ENCODE results near the gene GEMIN7.

Gene GEMIN7

DNA sequence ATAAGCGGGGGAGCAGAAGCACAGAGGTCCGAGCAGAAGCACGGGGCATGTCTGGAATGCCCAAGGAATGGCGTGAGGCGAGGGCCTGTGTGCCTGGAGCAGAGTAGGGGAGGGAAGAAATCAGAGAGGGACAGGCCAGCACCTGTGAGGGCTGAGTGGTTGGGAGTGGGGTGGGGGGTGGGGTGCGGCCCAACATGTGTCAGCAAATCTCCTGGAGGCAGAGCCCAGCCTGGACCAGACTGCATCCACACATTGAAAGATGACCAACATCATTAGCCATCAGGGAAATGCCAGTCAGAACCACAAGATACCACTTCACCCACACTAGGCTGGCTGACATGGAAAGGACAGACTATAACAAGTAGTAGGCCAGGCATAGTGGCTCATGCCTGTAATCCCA, 29.0 kb upstream of the GEMIN7 start:
- Histone ChIP-seq H3K4me2 (ENCODE audit: low read depth, low read length) (peak overlapping the region; percentile 78), H3K27ac (ENCODE audit: low read length) (peak overlapping the region; percentile 77; the same call in 1 of the 2 replicates), H3F3A (ENCODE audit: insufficient read depth, low read length) (peaks cover 40% of the 10 kb centered on the region), H3K36me3 (replicated peaks; ENCODE audit: insufficient read depth, low read length) (peaks cover 13% of the 10 kb centered on the region), H3K4me1 (ENCODE audit: low read length) (peaks cover 40% of the 10 kb centered on the region), H3K9me2 (replicated peaks; ENCODE audit: insufficient read depth, low read length) (no peaks in the 10 kb centered on the region), H2AFZ (ENCODE audit: low read length) (no peak overlapping the region), H3K79me2 (ENCODE audit: low read length) (peaks cover 88% of the 10 kb centered on the region), H3K9ac (ENCODE audit: low read length) (peak overlapping the region; percentile 26), H3K27me3 (replicated peaks; ENCODE audit: insufficient read depth, low read length) (no peaks in the 10 kb centered on the region), H3K4me3 (ENCODE audit: low read length) (no peak overlapping the region), H3K9me3 (replicated peaks; ENCODE audit: insufficient read depth, low read length) (no peaks in the 10 kb centered on the region), H4K20me1 (ENCODE audit: insufficient read depth, low read length) (no peaks in the 10 kb centered on the region)
- DNase-seq: no peak
- TF ChIP-seq EZH2 (optimal IDR thresholded peaks at IDR 0.05; ENCODE audit: low read depth, low read length) (no peak), EZH2phosphoT487 (IDR thresholded peaks at IDR 0.05; ENCODE audit: low read length) (no peak)
- TF ChIP-seq, protein P1, sequence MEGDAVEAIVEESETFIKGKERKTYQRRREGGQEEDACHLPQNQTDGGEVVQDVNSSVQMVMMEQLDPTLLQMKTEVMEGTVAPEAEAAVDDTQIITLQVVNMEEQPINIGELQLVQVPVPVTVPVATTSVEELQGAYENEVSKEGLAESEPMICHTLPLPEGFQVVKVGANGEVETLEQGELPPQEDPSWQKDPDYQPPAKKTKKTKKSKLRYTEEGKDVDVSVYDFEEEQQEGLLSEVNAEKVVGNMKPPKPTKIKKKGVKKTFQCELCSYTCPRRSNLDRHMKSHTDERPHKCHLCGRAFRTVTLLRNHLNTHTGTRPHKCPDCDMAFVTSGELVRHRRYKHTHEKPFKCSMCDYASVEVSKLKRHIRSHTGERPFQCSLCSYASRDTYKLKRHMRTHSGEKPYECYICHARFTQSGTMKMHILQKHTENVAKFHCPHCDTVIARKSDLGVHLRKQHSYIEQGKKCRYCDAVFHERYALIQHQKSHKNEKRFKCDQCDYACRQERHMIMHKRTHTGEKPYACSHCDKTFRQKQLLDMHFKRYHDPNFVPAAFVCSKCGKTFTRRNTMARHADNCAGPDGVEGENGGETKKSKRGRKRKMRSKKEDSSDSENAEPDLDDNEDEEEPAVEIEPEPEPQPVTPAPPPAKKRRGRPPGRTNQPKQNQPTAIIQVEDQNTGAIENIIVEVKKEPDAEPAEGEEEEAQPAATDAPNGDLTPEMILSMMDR (IDR thresholded peaks at IDR 0.05; ENCODE audit: low read length): no peak

DNA sequence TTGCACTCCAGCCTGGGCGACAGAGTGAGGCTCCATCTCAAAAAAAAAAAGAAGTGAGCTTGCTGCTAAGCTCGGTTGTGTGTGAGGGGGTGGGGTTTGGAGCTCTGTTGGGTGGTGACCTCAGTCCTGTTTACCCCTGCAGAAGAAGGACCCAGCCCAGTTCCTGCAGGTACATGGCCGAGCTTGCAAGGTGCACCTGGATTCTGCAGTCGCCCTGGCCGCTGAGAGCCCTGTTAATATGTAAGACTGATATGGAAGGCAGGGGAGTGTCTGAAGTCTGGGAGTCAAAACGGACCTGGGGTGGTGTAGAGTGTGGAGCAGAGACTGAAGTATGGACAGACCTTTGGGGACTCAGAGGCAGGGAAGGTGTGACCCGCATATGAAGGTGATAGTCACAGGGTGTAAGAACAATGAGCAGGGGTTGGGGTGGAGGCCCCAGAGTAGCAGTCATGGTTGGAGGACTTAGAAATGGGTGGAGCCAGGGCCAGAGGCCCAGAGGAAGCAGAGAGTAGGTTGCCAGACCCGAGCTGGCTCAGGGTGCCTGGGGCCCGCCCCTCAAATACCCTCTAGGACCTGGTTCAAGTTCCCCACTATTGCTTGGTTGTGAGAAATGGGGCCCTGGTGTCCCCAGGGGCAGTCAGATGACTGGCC, 27.0 kb upstream of the GEMIN7 start:
- H3K9me3 ChIP-seq (replicated peaks; ENCODE audit: insufficient read depth, low read length): no peaks in the 10 kb centered on the region
- no peak overlapping the region for H3K27ac ChIP-seq (ENCODE audit: low read length)
- no peak overlapping the region for H2AFZ ChIP-seq (ENCODE audit: low read length)
- H3F3A ChIP-seq (ENCODE audit: insufficient read depth, low read length): peaks cover 23% of the 10 kb centered on the region
- H3K4me2 ChIP-seq (ENCODE audit: low read depth, low read length): no peak overlapping the region
- H3K79me2 ChIP-seq (ENCODE audit: low read length): peaks cover 82% of the 10 kb centered on the region
- H4K20me1 ChIP-seq (ENCODE audit: insufficient read depth, low read length): no peaks in the 10 kb centered on the region
- H3K36me3 ChIP-seq (replicated peaks; ENCODE audit: insufficient read depth, low read length): peaks cover 7% of the 10 kb centered on the region
- peaks cover 26% of the 10 kb centered on the region for H3K4me1 ChIP-seq (ENCODE audit: low read length)
- H3K27me3 ChIP-seq (replicated peaks; ENCODE audit: insufficient read depth, low read length): no peaks in the 10 kb centered on the region
- H3K4me3 ChIP-seq (ENCODE audit: low read length): no peak overlapping the region
- H3K9ac ChIP-seq (ENCODE audit: low read length): no peak overlapping the region
- no peak for DNase-seq
- TF ChIP-seq, protein P1 (IDR thresholded peaks at IDR 0.05; ENCODE audit: low read length): no peak
- TF ChIP-seq EZH2phosphoT487 (IDR thresholded peaks at IDR 0.05; ENCODE audit: low read length) (no peak), EZH2 (optimal IDR thresholded peaks at IDR 0.05; ENCODE audit: low read depth, low read length) (no peak)
- no peaks in the 10 kb centered on the region for H3K9me2 ChIP-seq (replicated peaks; ENCODE audit: insufficient read depth, low read length)

DNA sequence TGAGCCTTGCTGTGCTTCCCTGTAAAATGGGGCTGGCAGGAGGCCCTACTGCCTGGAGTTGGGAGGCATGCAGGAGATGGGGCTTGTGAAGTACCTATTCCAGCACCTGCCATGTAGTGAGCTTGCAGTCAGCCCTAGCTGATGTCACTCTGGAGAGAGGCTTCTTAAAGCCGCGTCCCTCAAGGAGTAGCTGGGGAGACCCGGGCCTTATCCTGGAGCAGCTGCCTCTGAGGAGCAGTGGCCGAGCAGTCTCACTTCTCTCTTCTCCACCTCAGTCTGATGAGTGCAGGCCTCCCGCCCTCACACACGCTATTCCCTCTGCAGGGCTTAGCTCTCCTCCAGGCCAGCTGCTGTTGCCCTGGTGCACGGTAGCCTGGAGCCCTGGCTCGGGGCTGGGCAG, 22.2 kb upstream of the GEMIN7 start:
- Histone ChIP-seq H4K20me1 (ENCODE audit: insufficient read depth, low read length) (peaks cover 3% of the 10 kb centered on the region; the same call in 1 of the 2 replicates), H3K4me1 (ENCODE audit: low read length) (no peaks in the 10 kb centered on the region), H3K9me2 (replicated peaks; ENCODE audit: insufficient read depth, low read length) (no peaks in the 10 kb centered on the region), H3K36me3 (replicated peaks; ENCODE audit: insufficient read depth, low read length) (peaks cover 18% of the 10 kb centered on the region), H3K4me2 (ENCODE audit: low read depth, low read length) (no peak overlapping the region), H3K4me3 (ENCODE audit: low read length) (no peak overlapping the region), H3K27me3 (replicated peaks; ENCODE audit: insufficient read depth, low read length) (no peaks in the 10 kb centered on the region), H3F3A (ENCODE audit: insufficient read depth, low read length) (no peaks in the 10 kb centered on the region), H3K79me2 (ENCODE audit: low read length) (peaks cover 70% of the 10 kb centered on the region), H3K9ac (ENCODE audit: low read length) (no peak overlapping the region), H2AFZ (ENCODE audit: low read length) (no peak overlapping the region), H3K27ac (ENCODE audit: low read length) (no peak overlapping the region), H3K9me3 (replicated peaks; ENCODE audit: insufficient read depth, low read length) (no peaks in the 10 kb centered on the region)
- TF ChIP-seq EZH2phosphoT487 (IDR thresholded peaks at IDR 0.05; ENCODE audit: low read length): no peak
- no peak for TF ChIP-seq EZH2 (optimal IDR thresholded peaks at IDR 0.05; ENCODE audit: low read depth, low read length)
- TF ChIP-seq, protein P1 (IDR thresholded peaks at IDR 0.05; ENCODE audit: low read length): no peak
- no peak for DNase-seq

Data from MM.1S (cell line).